Keratinocyte (primary cell): Measurements from ENCODE around the gene DCBLD2. TPM values are rescaled to one million over a fixed set of nuclear protein-coding genes. Genes with fewer than 3 reads are reported as not detected.

ENCODE experiments used
- DNase-seq: peaks from one replicate; pipeline ENCODE4 v3.0.0-alpha.2; 2011; ENCODE audit warnings: low read depth, missing footprints, low spot score
- FAIRE-seq: peaks from 2 replicates; lab custom pipeline; 2011; peaks lifted over from hg19 to GRCh38; lab: Jason Lieb, UNC
- H2AFZ ChIP-seq: 2 replicates; pipeline ENCODE4 v1.6.0; 2012; ENCODE audit warnings: low read length, control low read depth, inconsistent platforms; ENCODE audit not compliant: control insufficient read depth
- H3K27ac ChIP-seq: 2 replicates; pipeline ENCODE4 v1.5.1; 2011; ENCODE audit warnings: low read length; ENCODE audit not compliant: control insufficient read depth, insufficient read depth
- H3K27me3 ChIP-seq: 3 replicates; pipeline ENCODE4 v1.6.0; 2011; ENCODE audit warnings: low read length; ENCODE audit not compliant: control insufficient read depth, insufficient read depth; ENCODE audit errors: extremely low read depth
- H3K36me3 ChIP-seq, 2 experiments: 2 replicates in 1 of 2; 3 replicates in 1 of 2; pipeline ENCODE4 v1.5.1; 2011; ENCODE audit warnings: low read length in 2 of 2, mild to moderate bottlenecking in 1 of 2; ENCODE audit not compliant: control insufficient read depth in 2 of 2, insufficient read depth in 2 of 2; ENCODE audit errors: extremely low read depth in 1 of 2
- H3K4me1 ChIP-seq: 3 replicates; pipeline ENCODE4 v1.5.1; 2011; ENCODE audit warnings: low read length; ENCODE audit not compliant: control insufficient read depth, insufficient read depth; ENCODE audit errors: extremely low read depth
- H3K4me2 ChIP-seq: 3 replicates; pipeline ENCODE4 v1.6.0; 2011; ENCODE audit warnings: low read depth, low read length; ENCODE audit not compliant: control insufficient read depth, insufficient read depth; ENCODE audit errors: extremely low read depth
- H3K4me3 ChIP-seq, 3 experiments: fragments of 200-600 bp in 1 of 3; sonication (generic) in 1 of 3; 2 replicates in 2 of 3; 3 replicates in 1 of 3; pipeline ENCODE4 v1.5.1; 2011 to 2016; ENCODE audit warnings: low read length in 3 of 3, mild to moderate bottlenecking in 3 of 3, control low read depth in 2 of 3, inconsistent platforms in 1 of 3, low read depth in 1 of 3, mixed read lengths in 1 of 3, mixed run types in 1 of 3, moderate library complexity in 1 of 3; ENCODE audit not compliant: control insufficient read depth in 2 of 3, insufficient read depth in 2 of 3; ENCODE audit errors: extremely low read depth in 1 of 3
- H3K79me2 ChIP-seq: 2 replicates; pipeline ENCODE4 v1.6.0; 2012; ENCODE audit warnings: low read length; ENCODE audit not compliant: control insufficient read depth, insufficient read depth
- H3K9ac ChIP-seq: 3 replicates; pipeline ENCODE4 v1.6.0; 2011; ENCODE audit warnings: low read length; ENCODE audit not compliant: control insufficient read depth, insufficient read depth; ENCODE audit errors: extremely low read depth
- H3K9me1 ChIP-seq: 3 replicates; pipeline ENCODE4 v1.6.0; 2011; ENCODE audit warnings: low read length; ENCODE audit not compliant: control insufficient read depth, insufficient read depth; ENCODE audit errors: extremely low read depth
- H3K9me3 ChIP-seq: 2 replicates; pipeline ENCODE4 v1.5.1; 2012; ENCODE audit warnings: low read depth, low read length; ENCODE audit not compliant: control insufficient read depth
- H4K20me1 ChIP-seq: 3 replicates; pipeline ENCODE4 v1.6.0; 2011; ENCODE audit warnings: low read length; ENCODE audit not compliant: control insufficient read depth, insufficient read depth; ENCODE audit errors: extremely low read depth
- EZH2 ChIP-seq: IDR thresholded peaks from one replicate; pipeline ENCODE4 v1.6.1; 2012; ENCODE audit warnings: inconsistent platforms, mild to moderate bottlenecking, low read length, moderate library complexity
- dilution Hi-C: fragments of 300-500 bp; cut with MboI; formaldehyde crosslinking; loops from one replicate; pipeline ENCODE4 v1.7.0; 2020; ENCODE audit warnings: low sequenced_read_pairs; ENCODE audit not compliant: extremely low pct_ligation_motif_present
- polyA plus RNA-seq, 5 experiments: library from polyadenylated mRNA; depleted of rRNA in 3 of 5; stranded (reverse) in 3 of 5; stranded (forward) in 1 of 5; unstranded in 1 of 5; fragments of >200 nt; gene quantifications; 1 replicate in 1 of 5; 2 replicates in 3 of 5; 3 replicates in 1 of 5; pipeline versions ENCODE4 v1.2.1 to v1.2.3, GENCODE V29; 2011 to 2012; ENCODE audit warnings: missing spikeins in 2 of 5, low read depth in 1 of 5, low replicate concordance in 1 of 5
- TF ChIP-seq, protein P1 (sequence below), 3 experiments: IDR thresholded peaks in 1 of 3; conservative IDR thresholded peaks in 1 of 3; optimal IDR thresholded peaks in 1 of 3; 2 replicates in 2 of 3; 3 replicates in 1 of 3; pipeline versions ENCODE3 to v1.5.1; 2011; ENCODE audit warnings: low read length in 3 of 3, mild to moderate bottlenecking in 3 of 3, moderate library complexity in 2 of 3, control low read depth in 1 of 3, inconsistent platforms in 1 of 3; ENCODE audit not compliant: insufficient read depth in 2 of 3; ENCODE audit errors: extremely low read depth in 1 of 3

The DCBLD2 gene
- polyA plus RNA-seq, 1 donor (not counting 4 experiments of a cell fraction or from before 2014, with no cell fraction given), result 465 TPM

DNA sequence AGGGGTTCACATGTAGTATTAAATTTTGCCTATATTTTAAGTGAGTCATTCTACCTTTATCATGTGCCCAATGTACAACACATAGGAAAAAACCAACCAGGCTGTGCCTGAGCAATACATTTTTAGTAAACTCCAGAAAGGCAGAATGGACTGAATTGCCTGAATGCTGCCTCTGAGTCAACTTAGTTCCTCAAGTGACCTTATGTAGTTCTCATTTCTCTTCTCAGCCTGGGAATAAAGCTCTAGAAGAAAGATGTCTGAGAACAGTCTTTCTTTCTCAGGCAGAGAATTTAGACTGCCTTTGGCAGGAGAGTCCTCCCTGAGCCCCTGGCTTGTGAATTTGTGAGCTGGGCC lies 125.4 kb downstream of the DCBLD2 start:
- no peak overlapping the region for H2AFZ ChIP-seq
- H3K27ac ChIP-seq, result no peak overlapping the region
- H3K79me2 ChIP-seq, result no peaks in the 10 kb centered on the region
- no peaks in the 10 kb centered on the region for H3K9me3 ChIP-seq
- H3K4me2 ChIP-seq, result no peak overlapping the region
- H3K4me1 ChIP-seq, result peaks cover 28% of the 10 kb centered on the region
- H3K36me3 ChIP-seq, result no peaks in the 10 kb centered on the region
- H4K20me1 ChIP-seq, result no peaks in the 10 kb centered on the region
- H3K4me3 ChIP-seq, result no peak overlapping the region
- no peaks in the 10 kb centered on the region for H3K27me3 ChIP-seq
- no peak for FAIRE-seq
- TF ChIP-seq, protein P1, sequence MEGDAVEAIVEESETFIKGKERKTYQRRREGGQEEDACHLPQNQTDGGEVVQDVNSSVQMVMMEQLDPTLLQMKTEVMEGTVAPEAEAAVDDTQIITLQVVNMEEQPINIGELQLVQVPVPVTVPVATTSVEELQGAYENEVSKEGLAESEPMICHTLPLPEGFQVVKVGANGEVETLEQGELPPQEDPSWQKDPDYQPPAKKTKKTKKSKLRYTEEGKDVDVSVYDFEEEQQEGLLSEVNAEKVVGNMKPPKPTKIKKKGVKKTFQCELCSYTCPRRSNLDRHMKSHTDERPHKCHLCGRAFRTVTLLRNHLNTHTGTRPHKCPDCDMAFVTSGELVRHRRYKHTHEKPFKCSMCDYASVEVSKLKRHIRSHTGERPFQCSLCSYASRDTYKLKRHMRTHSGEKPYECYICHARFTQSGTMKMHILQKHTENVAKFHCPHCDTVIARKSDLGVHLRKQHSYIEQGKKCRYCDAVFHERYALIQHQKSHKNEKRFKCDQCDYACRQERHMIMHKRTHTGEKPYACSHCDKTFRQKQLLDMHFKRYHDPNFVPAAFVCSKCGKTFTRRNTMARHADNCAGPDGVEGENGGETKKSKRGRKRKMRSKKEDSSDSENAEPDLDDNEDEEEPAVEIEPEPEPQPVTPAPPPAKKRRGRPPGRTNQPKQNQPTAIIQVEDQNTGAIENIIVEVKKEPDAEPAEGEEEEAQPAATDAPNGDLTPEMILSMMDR (optimal IDR thresholded peaks at IDR 0.05 in 1 of 3, IDR thresholded peaks at IDR 0.05 in 1 of 3, conservative IDR thresholded peaks at IDR 0.05 in 1 of 3; ENCODE audit: extremely low read depth in 1 of 3, insufficient read depth in 2 of 3, low read length in 3 of 3), result no peak
- TF ChIP-seq EZH2, result no peak
- H3K9me1 ChIP-seq, result no peaks in the 10 kb centered on the region
- H3K9ac ChIP-seq, result no peak overlapping the region
- dilution Hi-C loops, result loop anchor here (25.0 kb wide), 1 partner anchor 164 kb away; no protein-coding TSS in a partner anchor
- no peak for DNase-seq

DNA sequence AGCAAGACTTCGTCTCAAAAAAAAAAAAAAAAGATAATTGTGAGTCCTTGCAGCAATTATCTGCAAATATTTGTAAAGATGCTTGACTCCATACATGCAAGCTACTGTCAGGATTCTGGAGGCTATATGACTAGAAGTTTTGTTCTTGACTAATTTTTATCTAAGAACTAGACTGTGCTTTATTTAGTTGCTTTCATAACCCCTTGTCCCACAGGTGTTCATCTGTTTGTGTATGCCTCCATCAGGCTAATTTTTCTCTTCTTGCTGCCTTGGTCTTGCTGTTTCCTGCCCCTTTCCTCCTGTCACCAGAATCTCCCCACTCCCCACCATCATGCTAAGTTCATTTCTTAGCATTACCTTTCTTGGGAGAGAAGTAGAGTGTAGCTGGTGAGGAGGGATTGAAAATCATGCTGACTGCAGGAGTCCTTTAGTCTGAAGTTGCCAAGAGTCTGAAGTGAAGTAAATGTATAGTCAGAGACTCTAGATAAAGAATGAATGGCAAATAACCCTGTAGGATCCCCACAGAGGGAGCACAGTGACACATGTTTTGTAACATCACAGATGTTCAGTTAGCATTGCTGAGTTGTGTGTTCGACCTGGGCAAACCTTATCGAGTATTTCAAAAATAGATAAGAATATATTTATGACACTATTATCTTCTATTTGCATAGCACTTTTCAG lies 125.9 kb downstream of the DCBLD2 start:
- Histone ChIP-seq H3K4me1 (peaks cover 28% of the 10 kb centered on the region), H4K20me1 (no peaks in the 10 kb centered on the region), H3K27me3 (no peaks in the 10 kb centered on the region), H2AFZ (no peak overlapping the region), H3K9ac (no peak overlapping the region), H3K9me1 (no peaks in the 10 kb centered on the region), H3K27ac (no peak overlapping the region), H3K79me2 (no peaks in the 10 kb centered on the region), H3K36me3 (no peaks in the 10 kb centered on the region), H3K4me3 (no peak overlapping the region), H3K9me3 (no peaks in the 10 kb centered on the region), H3K4me2 (no peak overlapping the region)
- dilution Hi-C loops, result loop anchor here (25.0 kb wide), 1 partner anchor 163 kb away; no protein-coding TSS in a partner anchor
- DNase-seq (no peak), FAIRE-seq (no peak)
- TF ChIP-seq, protein P1 (optimal IDR thresholded peaks at IDR 0.05 in 1 of 3, IDR thresholded peaks at IDR 0.05 in 1 of 3, conservative IDR thresholded peaks at IDR 0.05 in 1 of 3; ENCODE audit: extremely low read depth in 1 of 3, insufficient read depth in 2 of 3, low read length in 3 of 3), result no peak
- no peak for TF ChIP-seq EZH2
